Upper lobe of left lung (tissue), 6 donors: ENCODE data around the gene PCGF3. TPM values are rescaled to one million over a fixed set of nuclear protein-coding genes. Genes with fewer than 3 reads are reported as not detected.

ENCODE experiments used
- ATAC-seq, 2 donors: fragments of 200-7000 bp; cut with Tn5 transposase; one replicate each; pipeline ENCODE4 v1.9.1; 2022; ENCODE audit warnings: mild to moderate bottlenecking in 2 of 2, moderate library complexity in 2 of 2; ENCODE audit not compliant: low FRiP score in 2 of 2
- DNase-seq, 2 donors: peaks; one replicate each; pipeline ENCODE4 v3.0.0-alpha.2; 2019 to 2020
- H3K27ac ChIP-seq, 4 donors: fragments of 200-600 bp; sonication (generic); one replicate each; pipeline ENCODE4 v1.5.1; 2016 to 2019
- H3K27me3 ChIP-seq, 4 donors: fragments of 200-600 bp; sonication (generic); one replicate each; pipeline ENCODE4 v1.5.1; 2017 to 2019
- H3K36me3 ChIP-seq, 4 donors: fragments of 200-600 bp; sonication (generic); one replicate each; pipeline ENCODE4 v1.5.1; 2016 to 2019
- H3K4me1 ChIP-seq, 4 donors: fragments of 200-600 bp; sonication (generic); one replicate each; pipeline ENCODE4 v1.5.1; 2018 to 2019
- H3K4me3 ChIP-seq, 4 donors: fragments of 200-600 bp; sonication (generic); one replicate each; pipeline ENCODE4 v1.5.1; 2017 to 2019; ENCODE audit warnings: mild to moderate bottlenecking in 2 of 4, moderate library complexity in 1 of 4
- H3K9me3 ChIP-seq, 4 donors: fragments of 200-600 bp; sonication (generic); one replicate each; pipeline ENCODE4 v1.5.1; 2018 to 2019
- EP300 ChIP-seq, 4 donors: sonication (generic); formaldehyde crosslinking; IDR thresholded peaks; one replicate each; pipeline ENCODE4 v1.5.1; 2017; ENCODE audit warnings: antibody characterized with exemption in 4 of 4, control low read depth in 2 of 4
- POLR2A ChIP-seq, 4 donors: fragments of 450-650 bp; IDR thresholded peaks; one replicate each; pipeline ENCODE4 v1.5.1; 2016 to 2017; ENCODE audit warnings: antibody characterized with exemption in 4 of 4, mild to moderate bottlenecking in 2 of 4
- POLR2AphosphoS5 ChIP-seq, 2 donors: sonication (generic); formaldehyde crosslinking; IDR thresholded peaks; one replicate each; pipeline ENCODE4 v1.5.1; 2017; ENCODE audit warnings: antibody characterized with exemption in 2 of 2
- WGBS, 2 donors: methylation state at CpG; one replicate each; pipeline ENCODE4 v1.1.5; 2017 to 2018; 5-methylcytosine and 5-hydroxymethylcytosine counted together
- total RNA-seq, 6 donors: library from RNA; depleted of rRNA in 4 of 6; stranded (reverse); fragments of >200 nt in 4 of 6; gene quantifications; one replicate each; pipeline versions ENCODE4 v1.1.0 to v1.2.1, GENCODE V29; 2016 to 2021
- TF ChIP-seq, protein P1 (sequence below), 6 experiments: fragments of 450-650 bp in 4 of 6; fragments of 200-600 bp in 2 of 6; sonication (generic) in 2 of 6; IDR thresholded peaks; one replicate each; pipeline ENCODE4 v1.5.1; 2016 to 2019; ENCODE audit warnings: antibody characterized with exemption in 6 of 6
- donor health status: DM: no; HTN: no; CAD: no; lungs with moderate emphysema.
- donor health status: DM: no; HTN: yes; CAD: no; lungs with severe emphysema.

Gene PCGF3
- total RNA-seq, 6 donors from 2014 or later = 36.4 to 150 (median 41.0) TPM

DNA sequence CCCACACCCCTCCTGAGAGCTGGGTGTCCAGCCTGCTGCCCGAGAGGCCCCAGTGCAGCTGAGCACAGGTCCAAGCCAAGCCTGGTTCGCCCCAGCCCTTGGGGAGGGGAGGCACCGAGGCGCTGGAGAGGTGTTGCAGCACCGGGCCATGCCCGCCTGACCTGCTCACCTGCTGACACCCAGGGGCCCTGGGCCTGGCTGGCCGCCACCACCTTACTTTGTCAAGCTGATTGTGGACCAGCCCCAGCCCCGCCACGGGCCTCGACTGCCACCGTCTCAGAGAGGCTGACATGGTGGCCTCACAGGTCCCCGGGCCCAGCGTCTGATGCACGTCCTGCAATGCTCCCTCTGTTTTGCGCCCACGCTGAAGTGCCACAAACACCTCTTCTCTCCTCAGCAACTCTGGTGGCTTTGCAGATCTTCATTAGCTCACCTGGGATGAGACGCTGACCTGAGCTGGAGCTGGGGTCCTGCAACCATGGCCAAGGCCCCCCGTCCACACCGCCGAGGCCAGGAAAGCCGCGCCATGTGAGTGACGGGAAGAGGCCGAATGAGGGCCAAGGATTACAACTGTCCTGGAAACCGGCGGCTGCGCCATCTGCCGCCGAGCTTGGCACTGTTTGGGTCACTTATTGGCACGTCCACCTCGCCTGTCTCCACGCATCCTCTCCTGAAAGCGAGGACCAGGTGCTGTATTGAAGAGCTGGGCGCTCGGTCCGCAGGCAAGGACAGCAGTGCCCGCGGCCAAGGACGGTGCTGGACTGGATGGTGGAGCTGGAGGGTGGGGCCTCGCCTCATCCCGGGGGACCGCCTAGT, 112.7 kb downstream of the PCGF3 start:
- TF ChIP-seq POLR2A (IDR thresholded peaks at IDR 0.05) (no peak), POLR2AphosphoS5 (IDR thresholded peaks at IDR 0.05) (no peak), EP300 (IDR thresholded peaks at IDR 0.05) (no peak)
- TF ChIP-seq, protein P1, sequence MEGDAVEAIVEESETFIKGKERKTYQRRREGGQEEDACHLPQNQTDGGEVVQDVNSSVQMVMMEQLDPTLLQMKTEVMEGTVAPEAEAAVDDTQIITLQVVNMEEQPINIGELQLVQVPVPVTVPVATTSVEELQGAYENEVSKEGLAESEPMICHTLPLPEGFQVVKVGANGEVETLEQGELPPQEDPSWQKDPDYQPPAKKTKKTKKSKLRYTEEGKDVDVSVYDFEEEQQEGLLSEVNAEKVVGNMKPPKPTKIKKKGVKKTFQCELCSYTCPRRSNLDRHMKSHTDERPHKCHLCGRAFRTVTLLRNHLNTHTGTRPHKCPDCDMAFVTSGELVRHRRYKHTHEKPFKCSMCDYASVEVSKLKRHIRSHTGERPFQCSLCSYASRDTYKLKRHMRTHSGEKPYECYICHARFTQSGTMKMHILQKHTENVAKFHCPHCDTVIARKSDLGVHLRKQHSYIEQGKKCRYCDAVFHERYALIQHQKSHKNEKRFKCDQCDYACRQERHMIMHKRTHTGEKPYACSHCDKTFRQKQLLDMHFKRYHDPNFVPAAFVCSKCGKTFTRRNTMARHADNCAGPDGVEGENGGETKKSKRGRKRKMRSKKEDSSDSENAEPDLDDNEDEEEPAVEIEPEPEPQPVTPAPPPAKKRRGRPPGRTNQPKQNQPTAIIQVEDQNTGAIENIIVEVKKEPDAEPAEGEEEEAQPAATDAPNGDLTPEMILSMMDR (IDR thresholded peaks at IDR 0.05) = no peak
- H3K9me3 ChIP-seq = no peaks in the 10 kb centered on the region
- H3K4me3 ChIP-seq = no peak overlapping the region
- H3K4me1 ChIP-seq = peaks cover 0 to 7% (median 5%) of the 10 kb centered on the region in 4 donors
- H3K36me3 ChIP-seq = no peaks in the 10 kb centered on the region
- no peak overlapping the region for H3K27ac ChIP-seq
- peaks cover 0 to 3% (median 1%) of the 10 kb centered on the region in 4 donors for H3K27me3 ChIP-seq
- WGBS, 2 donors = 90 to 92% methylated on average over 6 to 36 of the region's 42 CpGs
- peak in 1 of 2 donors; percentile 84 for DNase-seq
- peak in 1 of 2 donors; percentile 15 for ATAC-seq

DNA sequence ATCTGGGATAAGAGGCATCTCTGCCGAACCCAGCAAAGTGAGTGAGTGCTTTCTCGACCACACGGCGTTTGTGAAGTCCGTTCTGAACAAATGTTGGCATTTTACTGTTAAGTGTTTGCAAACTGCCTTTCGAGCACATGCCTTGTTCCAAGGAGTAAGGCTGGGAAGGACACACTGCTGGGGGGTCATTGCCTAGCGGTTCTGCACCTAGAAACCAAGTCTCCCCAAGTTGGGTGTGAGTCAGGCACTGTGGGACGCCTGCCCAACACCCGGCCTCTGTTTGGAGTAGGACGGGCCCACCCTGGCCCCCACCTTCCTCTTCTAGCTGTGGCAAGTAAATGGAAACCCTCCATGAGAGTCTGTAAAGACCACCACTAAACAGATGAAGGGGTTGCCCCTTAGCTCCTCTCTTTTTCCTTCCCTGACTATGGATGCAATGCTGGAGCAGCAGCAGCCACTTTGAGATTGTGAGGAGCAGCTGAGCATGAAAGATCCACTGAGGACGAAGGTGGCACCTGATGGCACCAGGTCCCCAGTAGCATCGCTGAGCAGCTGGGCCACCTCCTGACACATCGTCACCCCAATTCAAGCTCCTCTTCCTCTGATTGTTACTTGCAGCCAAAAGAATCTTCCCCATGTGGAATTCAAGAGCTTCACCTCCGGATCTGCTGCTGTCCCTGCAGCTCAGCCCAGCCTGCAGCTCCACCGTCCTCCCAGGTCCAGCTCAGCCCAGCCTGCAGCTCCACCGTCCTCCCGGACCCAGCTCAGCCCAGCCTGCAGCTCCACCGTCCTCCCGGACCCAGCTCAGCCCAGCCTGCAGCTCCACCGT, 114.0 kb downstream of the PCGF3 start:
- H3K27ac ChIP-seq = no peak overlapping the region
- peaks cover under 1 to 7% (median 6%) of the 10 kb centered on the region in 4 donors for H3K4me1 ChIP-seq
- H3K36me3 ChIP-seq = no peaks in the 10 kb centered on the region
- WGBS, 2 donors = 64 to 79% methylated on average over 12 to 18 of the region's 20 CpGs
- ATAC-seq (no peak), DNase-seq (no peak)
- TF ChIP-seq POLR2AphosphoS5 (IDR thresholded peaks at IDR 0.05) (no peak), EP300 (IDR thresholded peaks at IDR 0.05) (no peak), POLR2A (IDR thresholded peaks at IDR 0.05) (no peak)
- TF ChIP-seq, protein P1 (IDR thresholded peaks at IDR 0.05) = no peak
- peaks cover 0 to 16% (median 6%) of the 10 kb centered on the region in 4 donors for H3K27me3 ChIP-seq
- H3K9me3 ChIP-seq = no peaks in the 10 kb centered on the region
- H3K4me3 ChIP-seq = no peak overlapping the region

Other genes starting within 250 kb of the PCGF3 start
- gene ZNF721, start 206.7 kb upstream of the PCGF3 start, total RNA-seq = 10 to 100 TPM; 13.2 to 59.7 (median 24.7) TPM
- 100 to 1,000 TPM in 2 of 6 donors, 10 to 100 TPM in 4; 49.3 to 125 (median 70.5) TPM for gene PIGG, start 206.6 kb upstream of the PCGF3 start, total RNA-seq
- not detected for gene TMEM271, start 129.5 kb upstream of the PCGF3 start, total RNA-seq
- 10 to 100 TPM in 3 of 6 donors, 1 to 10 TPM in 3; 4.2 to 28.3 (median 9.0) TPM for gene PDE6B, start 80.3 kb upstream of the PCGF3 start, total RNA-seq
- 100 to 1,000 TPM in 3 of 6 donors, 10 to 100 TPM in 3; 22.6 to 216 (median 106) TPM for gene ATP5ME, start 31.6 kb upstream of the PCGF3 start, total RNA-seq
- 10 to 100 TPM in 4 of 6 donors, 1 to 10 TPM in 2; 4.7 to 25.1 (median 17.1) TPM for gene MYL5, start 31.3 kb upstream of the PCGF3 start, total RNA-seq
- 10 to 100 TPM; 12.2 to 65.0 (median 32.3) TPM for gene SLC49A3, start 16.7 kb upstream of the PCGF3 start, total RNA-seq
- gene CPLX1, start 120.3 kb downstream of the PCGF3 start, total RNA-seq = 1 to 10 TPM in 5 of 6 donors, under 1 TPM in 1; 0.61 to 4.2 (median 1.8) TPM
- 100 to 1,000 TPM; 116 to 380 (median 154) TPM for gene GAK, start 226.5 kb downstream of the PCGF3 start, total RNA-seq
- gene TMEM175, start 226.6 kb downstream of the PCGF3 start, total RNA-seq = 100 to 1,000 TPM in 1 of 6 donors, 10 to 100 TPM in 5; 24.6 to 126 (median 41.8) TPM